Lung (tissue), 12 donors: Measurements from ENCODE around the gene ADH4. TPM values are rescaled to one million over a fixed set of nuclear protein-coding genes. Genes with fewer than 3 reads are reported as not detected.
A peak's percentile ranks its signal among the peaks of the same experiment; 100 is the strongest.

Experiments used
- ATAC-seq: fragments of 200-7000 bp; cut with Tn5 transposase; one replicate; pipeline ENCODE4 v1.9.1; 2020; ENCODE audit warnings: moderate number of reproducible peaks; ENCODE audit not compliant: insufficient read depth, low FRiP score
- DNase-seq, 3 donors: peaks; one replicate each; pipeline ENCODE4 v3.0.0-alpha.2; 2013 to 2017
- H3K27ac ChIP-seq, 2 donors: one replicate each; pipeline ENCODE4 v1.5.1; 2013; ENCODE audit warnings: mild to moderate bottlenecking in 2 of 2, moderate library complexity in 2 of 2, control low read depth in 1 of 2, inconsistent platforms in 1 of 2, low read depth in 1 of 2, low read length in 1 of 2
- H3K27me3 ChIP-seq, 3 donors: one replicate each; pipeline ENCODE4 v1.5.1; 2013; ENCODE audit warnings: low read length in 2 of 3; ENCODE audit not compliant: control insufficient read depth in 3 of 3, insufficient read depth in 3 of 3
- H3K36me3 ChIP-seq, 4 donors: one replicate each; pipeline ENCODE4 v1.5.1; 2013; ENCODE audit warnings: low read length in 4 of 4, mild to moderate bottlenecking in 1 of 4, moderate library complexity in 1 of 4; ENCODE audit not compliant: control insufficient read depth in 4 of 4, insufficient read depth in 4 of 4
- H3K4me1 ChIP-seq, 5 donors: one replicate each; pipeline ENCODE4 v1.5.1; 2013; ENCODE audit warnings: low read length in 5 of 5, mild to moderate bottlenecking in 2 of 5, moderate library complexity in 1 of 5; ENCODE audit not compliant: control insufficient read depth in 5 of 5, insufficient read depth in 5 of 5
- H3K4me3 ChIP-seq: one replicate; pipeline ENCODE4 v1.5.1; 2013; ENCODE audit warnings: mild to moderate bottlenecking, control low read depth, moderate library complexity
- H3K9ac ChIP-seq, 2 donors: one replicate each; pipeline ENCODE4 v1.5.1; 2013; ENCODE audit warnings: low read length in 2 of 2, control low read depth in 1 of 2; ENCODE audit not compliant: insufficient read depth in 1 of 2
- H3K9me3 ChIP-seq, 4 donors: one replicate each; pipeline ENCODE4 v1.5.1; 2013; ENCODE audit warnings: low read length in 3 of 4, mild to moderate bottlenecking in 1 of 4, moderate library complexity in 1 of 4; ENCODE audit not compliant: control insufficient read depth in 4 of 4, insufficient read depth in 3 of 4
- WGBS, 2 donors: extraction: QIAGEN DNeasy Blood & Tissue Kit; methylation state at CpG; one replicate each; pipeline ENCODE4 v1.1.7; 2013; 5-methylcytosine and 5-hydroxymethylcytosine counted together
- polyA plus RNA-seq, 2 donors: library from polyadenylated mRNA; stranded (reverse); fragments of 200-250 nt; gene quantifications; one replicate each; pipeline ENCODE4 v1.2.1, GENCODE V29; 2013
- total RNA-seq, 2 donors: library from RNA; depleted of rRNA in 1 of 2; stranded (reverse); fragments of >200 nt in 1 of 2; gene quantifications; one replicate each; pipeline ENCODE4 v1.2.1, GENCODE V29; 2014 to 2021
- TF ChIP-seq, protein P1 (sequence below): IDR thresholded peaks from 2 replicates; pipeline ENCODE4 v1.5.1; 2012; ENCODE audit warnings: mild to moderate bottlenecking; ENCODE audit errors: control extremely low read depth, extremely low read depth
- donor health status: control.
- donor health status: control.
- donor health status: Bipolar disorder and iron deficiency.
- donor health status: healthy.
- donor health status: DM: yes; HTN: yes; CAD: no.

The ADH4 gene
- total and polyA plus RNA-seq, 4 donors, result 0.12 to 0.68 (median 0.17) TPM

DNA sequence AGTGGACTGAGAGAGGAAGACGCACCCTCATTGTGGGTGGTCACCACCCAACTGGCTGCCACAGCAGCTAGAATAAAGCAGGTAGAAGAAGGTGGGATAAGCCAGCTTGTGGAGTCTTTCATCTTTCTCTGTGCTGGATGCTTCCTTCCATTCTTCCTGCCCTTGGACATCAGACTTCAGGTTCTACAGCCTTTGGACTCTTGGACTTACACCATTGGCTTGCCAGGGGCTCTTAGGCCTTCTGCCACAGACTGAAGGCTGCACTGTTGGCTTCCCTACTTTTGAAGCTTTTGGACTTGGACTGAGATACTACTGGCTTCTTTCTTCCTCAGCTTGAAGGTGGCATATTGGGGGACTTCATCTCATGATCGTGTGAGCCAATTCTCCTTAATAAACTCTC is 41.5 kb upstream of the ADH4 start:
- H3K9ac ChIP-seq, result no peak overlapping the region
- TF ChIP-seq, protein P1, sequence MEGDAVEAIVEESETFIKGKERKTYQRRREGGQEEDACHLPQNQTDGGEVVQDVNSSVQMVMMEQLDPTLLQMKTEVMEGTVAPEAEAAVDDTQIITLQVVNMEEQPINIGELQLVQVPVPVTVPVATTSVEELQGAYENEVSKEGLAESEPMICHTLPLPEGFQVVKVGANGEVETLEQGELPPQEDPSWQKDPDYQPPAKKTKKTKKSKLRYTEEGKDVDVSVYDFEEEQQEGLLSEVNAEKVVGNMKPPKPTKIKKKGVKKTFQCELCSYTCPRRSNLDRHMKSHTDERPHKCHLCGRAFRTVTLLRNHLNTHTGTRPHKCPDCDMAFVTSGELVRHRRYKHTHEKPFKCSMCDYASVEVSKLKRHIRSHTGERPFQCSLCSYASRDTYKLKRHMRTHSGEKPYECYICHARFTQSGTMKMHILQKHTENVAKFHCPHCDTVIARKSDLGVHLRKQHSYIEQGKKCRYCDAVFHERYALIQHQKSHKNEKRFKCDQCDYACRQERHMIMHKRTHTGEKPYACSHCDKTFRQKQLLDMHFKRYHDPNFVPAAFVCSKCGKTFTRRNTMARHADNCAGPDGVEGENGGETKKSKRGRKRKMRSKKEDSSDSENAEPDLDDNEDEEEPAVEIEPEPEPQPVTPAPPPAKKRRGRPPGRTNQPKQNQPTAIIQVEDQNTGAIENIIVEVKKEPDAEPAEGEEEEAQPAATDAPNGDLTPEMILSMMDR, result no peak
- no peak for ATAC-seq
- peaks cover 0 to 6% (median 2%) of the 10 kb centered on the region in 4 donors for H3K9me3 ChIP-seq
- H3K27me3 ChIP-seq, result no peaks in the 10 kb centered on the region
- no peak for DNase-seq
- no peak overlapping the region for H3K4me3 ChIP-seq
- peaks cover 0 to 5% (median 0%) of the 10 kb centered on the region in 5 donors for H3K4me1 ChIP-seq
- no peak overlapping the region for H3K27ac ChIP-seq
- H3K36me3 ChIP-seq, result no peaks in the 10 kb centered on the region
- 95 to 98% methylated on average over 2 of the region's 2 CpGs for WGBS, 2 donors

DNA sequence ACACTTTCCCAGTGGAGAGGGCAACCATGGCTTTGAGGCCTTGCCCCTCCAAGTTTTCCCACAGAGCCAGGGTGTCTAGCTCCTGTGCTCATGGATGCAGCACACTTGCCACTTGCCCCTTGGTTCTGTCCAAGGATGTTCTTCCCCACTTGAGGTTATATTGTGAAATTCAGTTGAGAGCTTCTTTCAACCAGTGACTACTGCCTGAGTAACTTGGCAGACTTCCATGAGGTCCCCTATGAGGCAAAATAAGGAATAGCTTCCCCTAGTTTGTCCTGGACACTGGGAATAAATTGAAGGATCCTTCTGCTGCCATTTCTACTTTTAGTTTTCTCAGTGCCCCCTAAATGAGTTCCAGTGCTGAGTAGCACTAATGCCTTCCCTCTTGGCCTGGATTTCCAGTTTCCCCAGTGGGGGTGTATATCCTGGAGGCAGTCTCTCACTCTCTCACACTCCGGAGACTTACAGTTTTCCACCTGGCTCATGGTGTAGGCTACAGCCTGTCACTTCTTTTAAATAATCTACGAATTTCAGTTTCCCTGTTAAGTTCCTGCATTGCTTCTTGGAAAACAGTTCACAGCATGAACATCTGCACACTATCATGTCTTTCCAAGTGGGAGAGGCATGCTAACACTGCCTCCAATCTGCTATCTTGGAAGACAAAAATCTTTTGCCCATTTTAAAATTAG is 36.4 kb upstream of the ADH4 start:
- ATAC-seq, result no peak
- no peak overlapping the region for H3K4me3 ChIP-seq
- H3K27ac ChIP-seq, result no peak overlapping the region

DNA sequence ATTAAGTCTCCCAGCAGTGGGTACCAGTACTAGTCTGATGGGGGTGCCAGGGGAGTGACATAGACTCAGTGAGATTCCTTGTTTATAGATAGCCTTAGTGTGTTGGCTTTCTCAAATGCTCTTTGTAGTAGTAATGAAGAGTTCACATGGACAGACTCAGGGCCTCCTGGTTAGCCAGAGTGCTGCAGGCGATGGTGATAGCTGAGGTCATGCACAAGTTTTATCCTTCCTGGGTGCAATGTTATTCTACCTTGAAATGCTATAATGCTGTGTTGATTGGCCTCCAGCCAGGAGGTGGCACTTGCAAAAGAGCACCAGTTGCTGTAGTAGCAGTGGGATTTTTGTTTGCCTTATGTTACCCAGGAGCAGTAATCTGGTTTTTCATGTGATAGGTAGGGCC is 35.5 kb upstream of the ADH4 start:
- TF ChIP-seq, protein P1, result no peak
- Histone ChIP-seq H3K27me3 (no peaks in the 10 kb centered on the region), H3K36me3 (peaks cover 0 to 11% (median 1%) of the 10 kb centered on the region in 4 donors), H3K9me3 (peaks cover 0 to 10% (median 3%) of the 10 kb centered on the region in 4 donors), H3K4me1 (peaks cover 0 to 9% (median 0%) of the 10 kb centered on the region in 5 donors), H3K27ac (no peak overlapping the region), H3K9ac (no peak overlapping the region), H3K4me3 (no peak overlapping the region)
- WGBS, 2 donors, result 92 to 94% methylated on average over 1 of the region's 1 CpG
- ATAC-seq (no peak), DNase-seq (no peak)

More for the DNA sequence above, 36.4 kb upstream of the ADH4 start:
- Histone ChIP-seq H3K9me3 (peaks cover 0 to 16% (median 2%) of the 10 kb centered on the region in 4 donors), H3K9ac (no peak overlapping the region), H3K27me3 (no peaks in the 10 kb centered on the region), H3K36me3 (peaks cover 0 to 11% (median 1%) of the 10 kb centered on the region in 4 donors), H3K4me1 (peaks cover 0 to 9% (median 0%) of the 10 kb centered on the region in 5 donors)
- TF ChIP-seq, protein P1, result no peak
- DNase-seq, result peak in 2 of 3 donors; percentile 60 to 79
- 73 to 83% methylated on average over 2 of the region's 2 CpGs for WGBS, 2 donors
